Right renal pelvis (tissue), 4 donors: ENCODE measurements around the gene ZNG1E. TPM values are rescaled to one million over a fixed set of nuclear protein-coding genes. Genes with fewer than 3 reads are reported as not detected.
"Not testable (repeated sequence)": the region's sequence is repeated elsewhere in the genome, so short reads cannot be mapped to it uniquely, and the experiment has no call there.

Experiments
- DNase-seq, 4 donors: peaks; one replicate each; pipeline ENCODE4 v3.0.0-alpha.2; 2013; ENCODE audit warnings: low read depth in 4 of 4, low spot score in 3 of 4, missing footprints in 1 of 4
- polyA plus RNA-seq, 4 donors: library from polyadenylated mRNA; unstranded; fragments of 120-200 nt; gene quantifications; one replicate each; pipeline ENCODE4 v1.2.1, GENCODE V29; 2013; ENCODE audit not compliant: insufficient read length in 4 of 4

Gene ZNG1E
- polyA plus RNA-seq, result 10 to 100 TPM; 52.3 to 72.5 (median 60.0) TPM

- peak; percentile 12 to 50 (median 29) for DNase-seq
These were observed at the start of gene ZNG1E for GRCh38 chr9:65675589-65676021. TSS of gene ZNG1E (plus strand) at chr9:65675928. CDS start at chr9:65675977, 49 bp downstream.

GRCh38 chr9:65673579-65673978 is 2.1 kb upstream of the ZNG1E start:
- not testable (repeated sequence) for DNase-seq

- DNase-seq, result peak in 1 of 4 donors; percentile 0
These were observed 710 bp upstream of the ZNG1E start for GRCh38 chr9:65675018-65675417.

- DNase-seq, result not testable (repeated sequence)
These were observed 661 bp downstream of the ZNG1E start for GRCh38 chr9:65676389-65676788.

GRCh38 chr9:65678533-65678932 is 2.8 kb downstream of the ZNG1E start:
- not testable (repeated sequence) for DNase-seq

GRCh38 chr9:65703550-65703949 is 27.8 kb downstream of the ZNG1E start:
- DNase-seq, result not testable (repeated sequence)

- DNase-seq, result not testable (repeated sequence)
These were observed 38.7 kb downstream of the ZNG1E start for GRCh38 chr9:65714445-65714844.

GRCh38 chr9:65737096-65737564 is 61.4 kb downstream of the ZNG1E start, which contains the start of gene FOXD4L4:
TSS of gene FOXD4L4 (plus strand) at chr9:65737146. CDS start at chr9:65737146, 0 bp downstream.
- DNase-seq, result not testable (repeated sequence)

GRCh38 chr9:65738133-65738532 is 62.4 kb downstream of the ZNG1E start:
- not testable (repeated sequence) for DNase-seq

Other genes starting within 250 kb of the ZNG1E start
- not detected for gene FOXD4L4, start 61.2 kb downstream of the ZNG1E start, polyA plus RNA-seq